NB4 (cell line): ENCODE measurements around the gene EIF4A2.
A peak's percentile ranks its signal among the peaks of the same experiment; 100 is the strongest.
"Not testable (repeated sequence)": the region's sequence is repeated elsewhere in the genome, so short reads cannot be mapped to it uniquely, and the experiment has no call there.

Experiments
- DNase-seq: peaks from one replicate; pipeline ENCODE4 v3.0.0; 2010; ENCODE audit warnings: low read depth
- H3K4me3 ChIP-seq: one replicate; pipeline ENCODE4 v1.5.1; 2011; ENCODE audit warnings: mild to moderate bottlenecking, low read depth, low read length, moderate library complexity
- CTCF ChIP-seq: IDR thresholded peaks from one replicate; pipeline ENCODE4 v1.5.1; 2012; ENCODE audit warnings: low read depth, low read length
- MYC ChIP-seq: IDR thresholded peaks from 2 replicates; pipeline ENCODE4 v1.6.1; 2011; ENCODE audit warnings: low read depth, low read length
- POLR2A ChIP-seq: IDR thresholded peaks from 2 replicates; pipeline ENCODE4 v1.6.1; 2011; ENCODE audit warnings: mild to moderate bottlenecking; ENCODE audit not compliant: insufficient read length; ENCODE audit errors: extremely low read depth
- TF ChIP-seq, protein P1 (sequence below): IDR thresholded peaks from 2 replicates; pipeline ENCODE4 v1.6.1; 2011; ENCODE audit warnings: low read depth, low read length

Gene EIF4A2

GRCh38 chr3:186802701-186803100 lies 19.3 kb downstream of the EIF4A2 start:
- TF ChIP-seq MYC (no peak), CTCF (no peak), POLR2A (no peak)
- TF ChIP-seq, protein P1, sequence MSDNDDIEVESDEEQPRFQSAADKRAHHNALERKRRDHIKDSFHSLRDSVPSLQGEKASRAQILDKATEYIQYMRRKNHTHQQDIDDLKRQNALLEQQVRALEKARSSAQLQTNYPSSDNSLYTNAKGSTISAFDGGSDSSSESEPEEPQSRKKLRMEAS = no peak
- DNase-seq = no peak
- no peak overlapping the region for H3K4me3 ChIP-seq

GRCh38 chr3:186803447-186803846 lies 20.1 kb downstream of the EIF4A2 start:
- not testable (repeated sequence) for H3K4me3 ChIP-seq, DNase-seq

DNA sequence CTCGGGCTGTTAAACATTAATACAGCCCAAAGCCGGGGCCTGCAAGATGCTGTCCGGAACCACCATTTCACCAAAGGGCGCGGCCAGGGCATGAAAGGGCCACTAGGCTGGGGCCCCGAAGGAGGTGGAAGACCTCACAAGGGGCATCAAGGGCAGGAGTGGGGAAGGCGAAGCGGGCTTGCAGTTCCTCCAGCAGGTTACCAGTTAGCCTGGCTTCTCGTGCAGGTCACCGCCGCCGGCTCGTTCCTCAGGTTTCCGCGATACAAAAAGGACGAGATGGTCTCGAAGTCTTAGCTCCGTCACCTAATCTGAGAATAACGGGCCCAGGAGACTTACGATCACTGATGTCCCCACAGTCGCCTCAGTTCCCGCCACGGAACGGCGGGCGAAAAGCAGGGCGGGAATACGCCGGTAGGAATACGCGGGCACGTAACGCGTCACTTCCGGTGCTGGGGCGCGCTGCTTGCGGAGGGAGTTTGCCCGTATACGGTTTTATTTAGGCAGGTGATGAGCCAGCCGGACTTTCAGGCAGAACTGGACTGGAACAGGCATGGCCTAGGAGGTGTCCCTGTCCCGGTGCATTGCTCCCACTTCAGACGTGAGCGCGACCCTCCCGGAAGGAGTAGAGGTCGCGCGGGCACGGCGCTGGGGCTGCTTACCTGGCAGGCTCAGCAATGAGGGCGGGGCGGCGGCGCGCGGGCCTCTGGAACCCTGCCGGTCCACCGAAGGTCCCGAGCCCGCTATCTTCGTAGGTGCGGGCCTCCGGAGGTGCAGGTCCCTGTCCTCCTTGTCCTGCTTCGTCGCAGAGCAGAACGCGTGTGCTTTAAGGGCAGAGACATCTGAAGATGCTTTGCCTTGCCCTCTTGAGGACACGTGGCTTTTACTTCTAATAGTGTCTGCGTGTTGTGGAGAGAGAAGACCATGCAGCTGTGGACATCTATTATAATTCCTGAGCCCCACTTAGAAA lies 23.0 kb downstream of the EIF4A2 start, which contains the start of gene RFC4:
RFC4 (minus strand) TSS at position 394 of the 967 bp plus-strand sequence. CDS start 1,769 bp downstream, outside the sequence.
- TF ChIP-seq POLR2A = peak; percentile 91
- no peak for TF ChIP-seq CTCF
- TF ChIP-seq, protein P1 = peak; percentile 94
- TF ChIP-seq MYC = peak; percentile 87

GRCh38 chr3:186807231-186807630 lies 23.9 kb downstream of the EIF4A2 start:
- no peak for TF ChIP-seq CTCF
- TF ChIP-seq POLR2A = no peak
- TF ChIP-seq, protein P1 = 0 out of 2 replicates have a peak, but pooled peaks have one; percentile 4
- no peak for TF ChIP-seq MYC
- DNase-seq = peak; percentile 56
- peak overlapping the region; percentile 85 for H3K4me3 ChIP-seq

More for the DNA sequence above, 23.0 kb downstream of the EIF4A2 start, which contains the start of gene RFC4:
- H3K4me3 ChIP-seq = peak within 1 kb of the TSS; percentile 85
- peak; percentile 90 for DNase-seq

GRCh38 chr3:186810336-186810996 lies 27.1 kb downstream of the EIF4A2 start:
- TF ChIP-seq, protein P1 = no peak
- TF ChIP-seq MYC (no peak), CTCF (no peak), POLR2A (no peak)
- no peak for DNase-seq

GRCh38 chr3:186811313-186811712 lies 27.9 kb downstream of the EIF4A2 start:
- H3K4me3 ChIP-seq, DNase-seq: not testable (repeated sequence)

More at GRCh38 chr3:186810336-186810996, 27.1 kb downstream of the EIF4A2 start:
- H3K4me3 ChIP-seq = no peak overlapping the region
